Measurements from ENCODE around the gene BMERB1. TPM values are rescaled to one million over a fixed set of nuclear protein-coding genes. Genes with fewer than 3 reads are reported as not detected.
A peak's percentile ranks its signal among the peaks of the same experiment; 100 is the strongest.
"Not testable (repeated sequence)": the region's sequence is repeated elsewhere in the genome, so short reads cannot be mapped to it uniquely, and the experiment has no call there.

BMERB1 gene
- total RNA-seq, 1 donor from 2014 or later, result 55.0 TPM

- no peak for DNase-seq
- no peak for ATAC-seq
- intact Hi-C loops (cut with micrococcal nuclease), result no loop called here
Measured at GRCh38 chr16:15597822-15598647, 163.6 kb downstream of the BMERB1 start.

- intact Hi-C loops (cut with micrococcal nuclease), result no loop called here
- no peak for ATAC-seq
- no peak for DNase-seq
Measured at GRCh38 chr16:15598648-15599190, 164.3 kb downstream of the BMERB1 start.

- no peak for DNase-seq
- no peak for ATAC-seq
- intact Hi-C loops (cut with micrococcal nuclease), result no loop called here
Measured at GRCh38 chr16:15599303-15600070, 165.1 kb downstream of the BMERB1 start.

- no peak for ATAC-seq
- no peak for DNase-seq
- intact Hi-C loops (cut with micrococcal nuclease), result no loop called here
Measured at GRCh38 chr16:15601212-15601879, 167.0 kb downstream of the BMERB1 start.

GRCh38 chr16:15602285-15603044 is 168.1 kb downstream of the BMERB1 start:
- intact Hi-C loops (cut with micrococcal nuclease), result no loop called here
- ATAC-seq (no peak), DNase-seq (no peak)

GRCh38 chr16:15604460-15605440 is 170.4 kb downstream of the BMERB1 start:
- no peak for ATAC-seq
- no peak for DNase-seq
- intact Hi-C loops (cut with micrococcal nuclease), result no loop called here

GRCh38 chr16:15605839-15606517 is 171.6 kb downstream of the BMERB1 start:
- no peak for DNase-seq
- intact Hi-C loops (cut with micrococcal nuclease), result no loop called here
- no peak for ATAC-seq

GRCh38 chr16:15606518-15607220 is 172.3 kb downstream of the BMERB1 start:
- intact Hi-C loops (cut with micrococcal nuclease), result no loop called here
- no peak for DNase-seq
- no peak for ATAC-seq

- DNase-seq; ATAC-seq; intact Hi-C loops (cut with micrococcal nuclease): not testable (repeated sequence)
Measured at GRCh38 chr16:15607221-15607699, 172.9 kb downstream of the BMERB1 start.

GRCh38 chr16:15607700-15608396 is 173.5 kb downstream of the BMERB1 start:
- DNase-seq (peak; percentile 74), ATAC-seq (peak; percentile 95)
- intact Hi-C loops (cut with micrococcal nuclease), result no loop called here

- DNase-seq (no peak), ATAC-seq (no peak)
- intact Hi-C loops (cut with micrococcal nuclease), result no loop called here
Measured at GRCh38 chr16:15608398-15609285, 174.3 kb downstream of the BMERB1 start.

GRCh38 chr16:15609286-15609649 is 174.9 kb downstream of the BMERB1 start:
- ATAC-seq (no peak), DNase-seq (no peak)
- intact Hi-C loops (cut with micrococcal nuclease), result no loop called here

- ATAC-seq (no peak), DNase-seq (no peak)
- intact Hi-C loops (cut with micrococcal nuclease), result no loop called here
Measured at GRCh38 chr16:15610369-15610871, 176.0 kb downstream of the BMERB1 start.

GRCh38 chr16:15611610-15612009 is 177.2 kb downstream of the BMERB1 start:
- DNase-seq, result no peak
- ATAC-seq, result no peak
- intact Hi-C loops (cut with micrococcal nuclease), result no loop called here

- no peak for ATAC-seq
- intact Hi-C loops (cut with micrococcal nuclease), result no loop called here
Measured at GRCh38 chr16:15613676-15614075, 179.3 kb downstream of the BMERB1 start.

More at GRCh38 chr16:15613676-15614075, 179.3 kb downstream of the BMERB1 start:
- DNase-seq, result no peak

Measured in left ventricle myocardium superior (tissue), 1 donor.